Peyer's patch (tissue), 4 donors: ENCODE data around the gene HSDL1. TPM values are rescaled to one million over a fixed set of nuclear protein-coding genes. Genes with fewer than 3 reads are reported as not detected.

ENCODE experiments used
- DNase-seq, 3 donors: peaks; one replicate each; pipeline ENCODE4 v3.0.0-alpha.2; 2017 to 2019
- H3K27ac ChIP-seq, 4 donors: fragments of 200-600 bp; sonication (generic); one replicate each; pipeline ENCODE4 v1.5.1; 2016 to 2019
- H3K27me3 ChIP-seq, 2 donors: fragments of 200-600 bp; sonication (generic); one replicate each; pipeline ENCODE4 v1.5.1; 2019
- H3K36me3 ChIP-seq, 3 donors: fragments of 200-600 bp; sonication (generic); one replicate each; pipeline ENCODE4 v1.5.1; 2016 to 2019
- H3K4me1 ChIP-seq, 4 donors: fragments of 200-600 bp; sonication (generic); one replicate each; pipeline ENCODE4 v1.5.1; 2016 to 2019
- H3K4me3 ChIP-seq, 4 donors: fragments of 200-600 bp; sonication (generic); 1 replicate in 3 of 4; 2 replicates in 1 of 4; pipeline ENCODE4 v1.5.1; 2016 to 2019; ENCODE audit warnings: mild to moderate bottlenecking in 1 of 4
- H3K9me3 ChIP-seq, 4 donors: fragments of 200-600 bp; sonication (generic); one replicate each; pipeline ENCODE4 v1.5.1; 2016 to 2019; ENCODE audit warnings: mild to moderate bottlenecking in 1 of 4
- CTCF ChIP-seq, 6 experiments: fragments of 450-650 bp in 4 of 6; fragments of 200-600 bp in 2 of 6; sonication (generic) in 1 of 6; IDR thresholded peaks; one replicate each; pipeline ENCODE4 v1.5.1; 2017 to 2019; ENCODE audit warnings: antibody characterized with exemption in 6 of 6, mild to moderate bottlenecking in 3 of 6, moderate library complexity in 1 of 6
- POLR2A ChIP-seq, 2 donors: fragments of 450-650 bp; IDR thresholded peaks; one replicate each; pipeline ENCODE4 v1.5.1; 2017; ENCODE audit warnings: antibody characterized with exemption in 2 of 2, mild to moderate bottlenecking in 2 of 2, moderate library complexity in 2 of 2
- total RNA-seq, 4 donors: library from RNA; depleted of rRNA; stranded (reverse); fragments of >200 nt; gene quantifications; one replicate each; pipeline ENCODE4 v1.1.0, GENCODE V29; 2016

HSDL1 gene
- total RNA-seq, 4 donors from 2014 or later = 8.4 to 25.0 (median 10.8) TPM

GRCh38 chr16:84136331-84137125, 8.4 kb downstream of the HSDL1 start:
- no peak overlapping the region for H3K27ac ChIP-seq
- no peak overlapping the region for H3K4me3 ChIP-seq
- no peaks in the 10 kb centered on the region for H3K36me3 ChIP-seq
- no peaks in the 10 kb centered on the region for H3K27me3 ChIP-seq
- no peak for TF ChIP-seq CTCF (IDR thresholded peaks at IDR 0.05)
- no peak for TF ChIP-seq POLR2A (IDR thresholded peaks at IDR 0.05)
- no peaks in the 10 kb centered on the region for H3K4me1 ChIP-seq
- DNase-seq = no peak
- no peaks in the 10 kb centered on the region for H3K9me3 ChIP-seq

- no peak for DNase-seq
- TF ChIP-seq CTCF (IDR thresholded peaks at IDR 0.05) = no peak
- TF ChIP-seq POLR2A (IDR thresholded peaks at IDR 0.05) = no peak
- Histone ChIP-seq H3K27ac (no peak overlapping the region), H3K4me1 (no peaks in the 10 kb centered on the region), H3K36me3 (peaks cover 0 to 30% (median 0%) of the 10 kb centered on the region in 3 donors), H3K9me3 (no peaks in the 10 kb centered on the region), H3K27me3 (no peaks in the 10 kb centered on the region), H3K4me3 (no peak overlapping the region)
These were observed 12.3 kb downstream of the HSDL1 start for GRCh38 chr16:84132527-84133285.

GRCh38 chr16:84131117-84131516, 13.9 kb downstream of the HSDL1 start:
- Histone ChIP-seq H3K27me3 (no peaks in the 10 kb centered on the region), H3K9me3 (no peaks in the 10 kb centered on the region), H3K4me1 (no peaks in the 10 kb centered on the region), H3K27ac (no peak overlapping the region), H3K36me3 (peaks cover 0 to 30% (median 0%) of the 10 kb centered on the region in 3 donors), H3K4me3 (no peak overlapping the region)
- TF ChIP-seq CTCF (IDR thresholded peaks at IDR 0.05) (no peak), POLR2A (IDR thresholded peaks at IDR 0.05) (no peak)
- no peak for DNase-seq

- H3K4me1 ChIP-seq = no peaks in the 10 kb centered on the region
- H3K36me3 ChIP-seq = peaks cover 0 to 22% (median 0%) of the 10 kb centered on the region in 3 donors
- H3K4me3 ChIP-seq = no peak overlapping the region
- H3K9me3 ChIP-seq = no peaks in the 10 kb centered on the region
- no peaks in the 10 kb centered on the region for H3K27me3 ChIP-seq
- TF ChIP-seq CTCF (IDR thresholded peaks at IDR 0.05) (no peak), POLR2A (IDR thresholded peaks at IDR 0.05) (no peak)
- no peak for DNase-seq
- no peak overlapping the region for H3K27ac ChIP-seq
These were observed 20.5 kb downstream of the HSDL1 start for GRCh38 chr16:84124257-84125073.

GRCh38 chr16:84121007-84121406, 24.0 kb downstream of the HSDL1 start:
- Histone ChIP-seq H3K9me3 (no peaks in the 10 kb centered on the region), H3K4me3 (no peak overlapping the region), H3K27me3 (no peaks in the 10 kb centered on the region), H3K36me3 (peaks cover 0 to 5% (median 0%) of the 10 kb centered on the region in 3 donors), H3K27ac (no peak overlapping the region), H3K4me1 (peaks cover 0 to 7% (median 3%) of the 10 kb centered on the region in 4 donors)
- no peak for DNase-seq
- TF ChIP-seq POLR2A (IDR thresholded peaks at IDR 0.05) (no peak), CTCF (IDR thresholded peaks at IDR 0.05) (no peak)
